OCI-M2 (cell line): ENCODE results near the gene KRT9.
"Not testable (repeated sequence)": the region's sequence is repeated elsewhere in the genome, so short reads cannot be mapped to it uniquely, and the experiment has no call there.

Source experiments
- DNase-seq: peaks from one replicate; lab custom pipeline; 2025; ENCODE audit not compliant: unreplicated experiment; lab: John Stamatoyannopoulos, UW

KRT9 gene

GRCh38 chr17:41579484-41580243 lies 7.8 kb upstream of the KRT9 start:
- DNase-seq: no peak

GRCh38 chr17:41578971-41579370 lies 7.1 kb upstream of the KRT9 start:
- DNase-seq: no peak

- no peak for DNase-seq
Measured at GRCh38 chr17:41578538-41578937, 6.7 kb upstream of the KRT9 start.

GRCh38 chr17:41576740-41577139 lies 4.9 kb upstream of the KRT9 start:
- not testable (repeated sequence) for DNase-seq

- no peak for DNase-seq
Measured at GRCh38 chr17:41575336-41575735, 3.5 kb upstream of the KRT9 start.

- DNase-seq: no peak
Measured at GRCh38 chr17:41567317-41567716, 4.5 kb downstream of the KRT9 start.

GRCh38 chr17:41565338-41565737 lies 6.5 kb downstream of the KRT9 start:
- DNase-seq: no peak

- no peak for DNase-seq
Measured at GRCh38 chr17:41563607-41564170, 8.2 kb downstream of the KRT9 start.

GRCh38 chr17:41561554-41561953 lies 10.3 kb downstream of the KRT9 start:
- DNase-seq: no peak

- DNase-seq: no peak
Measured at GRCh38 chr17:41559548-41559947, 12.3 kb downstream of the KRT9 start.

GRCh38 chr17:41556931-41557330 lies 14.9 kb downstream of the KRT9 start:
- no peak for DNase-seq

GRCh38 chr17:41556306-41556705 lies 15.6 kb downstream of the KRT9 start:
- DNase-seq: no peak

GRCh38 chr17:41555105-41555887 lies 16.6 kb downstream of the KRT9 start:
- DNase-seq: no peak

- no peak for DNase-seq
Measured at GRCh38 chr17:41553987-41554680, 17.7 kb downstream of the KRT9 start.

- no peak for DNase-seq
Measured at GRCh38 chr17:41553176-41553575, 18.7 kb downstream of the KRT9 start.

GRCh38 chr17:41552455-41552854 lies 19.4 kb downstream of the KRT9 start:
- DNase-seq: no peak

- no peak for DNase-seq
Measured at GRCh38 chr17:41551365-41551764, 20.5 kb downstream of the KRT9 start.

GRCh38 chr17:41549596-41550039 lies 22.2 kb downstream of the KRT9 start:
- no peak for DNase-seq

GRCh38 chr17:41548844-41549595 lies 22.8 kb downstream of the KRT9 start:
- DNase-seq: no peak

GRCh38 chr17:41547921-41548843 lies 23.7 kb downstream of the KRT9 start:
- DNase-seq: no peak
